GM19463 (cell line): ENCODE data around the gene ZNF593OS.

Source experiments
- ATAC-seq: cut with Tn5 transposase; IDR thresholded peaks from one replicate; pipeline ENCODE4 v1.9.1; 2021; ENCODE audit warnings: mild to moderate bottlenecking, moderate library complexity; ENCODE audit not compliant: unreplicated experiment

Gene ZNF593OS

DNA sequence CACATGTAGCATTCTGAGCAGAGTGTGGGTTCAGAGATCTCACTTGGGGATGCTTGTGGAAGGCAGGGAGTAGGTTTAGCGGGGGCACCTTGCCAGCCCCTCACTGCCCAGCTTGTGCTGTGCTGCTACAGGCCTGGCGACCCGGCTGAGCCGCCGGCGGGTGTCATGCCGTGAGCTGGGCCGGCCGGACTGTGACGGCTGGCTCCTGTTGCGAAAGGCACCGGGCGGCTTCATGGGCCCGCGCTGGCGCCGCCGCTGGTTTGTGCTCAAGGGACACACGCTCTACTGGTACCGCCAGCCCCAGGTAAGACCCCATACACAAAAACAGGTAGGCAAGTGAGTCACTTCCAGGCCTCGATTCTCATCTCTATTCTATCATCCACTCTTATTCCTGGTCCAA, 13.3 kb upstream of the ZNF593OS start:
- no peak for ATAC-seq

GRCh38 chr1:26184086-26184485, 12.5 kb upstream of the ZNF593OS start:
- ATAC-seq = no peak

DNA sequence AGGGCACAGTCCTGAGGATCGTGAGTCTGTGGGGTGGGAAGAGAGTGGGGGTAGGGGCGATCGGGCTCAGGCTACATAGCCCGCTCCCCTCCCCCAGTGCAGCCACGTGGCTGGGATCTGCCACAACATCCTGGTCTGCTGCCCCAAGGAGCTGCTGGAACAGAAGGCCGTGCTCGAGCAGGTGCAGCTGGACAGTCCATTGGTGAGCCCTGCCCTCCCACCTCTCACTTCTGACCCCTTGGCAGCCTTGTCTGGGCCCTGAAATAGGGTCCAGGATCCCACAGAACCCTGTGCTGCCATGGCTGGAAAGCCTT, 10.7 kb upstream of the ZNF593OS start:
- no peak for ATAC-seq

GRCh38 chr1:26181586-26182382, 10.2 kb upstream of the ZNF593OS start:
- ATAC-seq = no peak

GRCh38 chr1:26180010-26180506, 8.4 kb upstream of the ZNF593OS start:
- ATAC-seq = no peak

- ATAC-seq = no peak
Observed at GRCh38 chr1:26177182-26177684, 5.6 kb upstream of the ZNF593OS start, which contains the start of gene CNKSR1. TSS of gene CNKSR1 (plus strand) at chr1:26177491. CDS start at chr1:26177548, 57 bp downstream.

- ATAC-seq = no peak
Observed at GRCh38 chr1:26175346-26175745, 3.7 kb upstream of the ZNF593OS start.

GRCh38 chr1:26170472-26170821, 1.2 kb downstream of the ZNF593OS start:
- no peak for ATAC-seq

GRCh38 chr1:26169669-26170471, 1.8 kb downstream of the ZNF593OS start, which contains the start of gene ZNF593:
TSS of gene ZNF593 (plus strand) at chr1:26169908. CDS start at chr1:26169984, 76 bp downstream.
- ATAC-seq = peak; percentile 96

- ATAC-seq = no peak
Observed at GRCh38 chr1:26169198-26169554, 2.5 kb downstream of the ZNF593OS start.

- no peak for ATAC-seq
Observed at GRCh38 chr1:26168410-26169197, 3.0 kb downstream of the ZNF593OS start, which contains the start of gene C1orf232. TSS of gene C1orf232 (minus strand) at chr1:26168963. CDS start at chr1:26168499, 464 bp downstream.

GRCh38 chr1:26166719-26167281, 4.8 kb downstream of the ZNF593OS start:
- no peak for ATAC-seq

DNA sequence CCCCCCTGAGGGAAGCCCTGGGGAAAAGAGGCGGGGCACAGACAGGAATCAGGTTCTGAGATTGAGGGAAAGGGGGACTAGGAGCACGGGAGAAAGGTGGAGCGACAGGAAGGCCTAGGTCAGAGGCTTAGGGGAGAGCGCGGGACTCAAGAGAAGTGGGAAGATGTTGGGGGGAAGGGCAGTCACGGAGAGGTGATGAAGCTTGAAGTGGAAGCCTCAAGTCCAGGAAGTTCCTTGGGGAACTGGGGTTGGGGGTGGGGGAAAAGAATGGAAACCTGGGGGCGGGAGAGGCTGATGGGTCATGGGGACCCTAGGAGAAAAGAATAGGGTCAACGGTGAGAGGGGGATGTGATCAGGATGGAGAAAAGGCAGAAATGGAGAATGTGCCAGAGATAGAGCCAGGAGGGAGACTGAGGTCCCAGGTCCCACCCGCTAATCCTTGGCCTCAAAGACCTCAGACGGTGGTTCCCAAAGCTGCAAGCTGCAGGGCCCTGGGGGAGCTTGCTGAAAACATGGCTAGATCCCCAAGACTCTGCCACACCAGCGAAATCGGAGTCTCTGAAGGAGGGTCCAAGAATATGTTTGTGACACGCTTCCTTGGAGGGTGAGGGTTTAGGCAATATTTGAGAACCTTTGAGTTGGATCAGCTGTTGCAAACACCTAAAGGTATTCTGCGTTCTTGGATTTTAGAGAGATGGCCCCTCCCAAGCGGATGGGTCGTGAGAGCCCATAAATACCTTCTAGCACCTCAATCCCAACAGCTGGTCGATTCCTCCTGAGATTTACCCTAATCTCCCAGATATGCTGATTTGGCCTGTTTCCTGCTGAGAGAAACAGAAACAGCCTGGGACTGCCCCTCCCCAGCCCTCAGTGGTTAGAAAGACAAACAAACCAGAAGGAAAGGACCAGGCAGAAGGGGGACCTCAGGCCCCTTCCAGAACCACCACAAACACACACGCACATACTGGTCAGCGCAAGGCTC, 6.5 kb downstream of the ZNF593OS start:
- no peak for ATAC-seq

GRCh38 chr1:26164036-26164860, 7.4 kb downstream of the ZNF593OS start:
- no peak for ATAC-seq

- no peak for ATAC-seq
Observed at GRCh38 chr1:26163684-26164035, 8.0 kb downstream of the ZNF593OS start.

DNA sequence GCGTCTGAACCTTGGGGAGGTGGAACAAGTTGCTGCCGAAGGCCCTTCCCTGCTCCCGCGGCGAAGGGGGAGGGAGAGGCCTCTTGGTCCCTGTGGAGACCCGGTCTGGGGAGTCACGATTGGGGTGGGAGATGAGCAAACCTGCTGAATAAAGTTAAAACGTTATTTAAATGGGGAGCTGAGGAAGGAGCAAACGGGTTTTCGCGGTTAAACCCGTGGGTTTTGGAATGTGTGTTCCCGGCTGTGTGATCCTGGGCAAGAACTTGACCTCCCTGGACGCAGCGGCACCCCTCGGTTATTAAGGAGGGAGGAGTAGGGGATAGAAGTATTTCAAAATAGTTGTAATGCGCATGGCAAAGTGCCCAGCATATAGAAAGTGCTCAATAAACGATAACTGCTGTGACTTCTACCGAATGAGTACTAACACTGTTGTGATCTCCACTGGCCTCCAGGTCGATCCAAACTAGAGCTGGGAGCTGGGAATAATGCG, 9.4 kb downstream of the ZNF593OS start:
- no peak for ATAC-seq

DNA sequence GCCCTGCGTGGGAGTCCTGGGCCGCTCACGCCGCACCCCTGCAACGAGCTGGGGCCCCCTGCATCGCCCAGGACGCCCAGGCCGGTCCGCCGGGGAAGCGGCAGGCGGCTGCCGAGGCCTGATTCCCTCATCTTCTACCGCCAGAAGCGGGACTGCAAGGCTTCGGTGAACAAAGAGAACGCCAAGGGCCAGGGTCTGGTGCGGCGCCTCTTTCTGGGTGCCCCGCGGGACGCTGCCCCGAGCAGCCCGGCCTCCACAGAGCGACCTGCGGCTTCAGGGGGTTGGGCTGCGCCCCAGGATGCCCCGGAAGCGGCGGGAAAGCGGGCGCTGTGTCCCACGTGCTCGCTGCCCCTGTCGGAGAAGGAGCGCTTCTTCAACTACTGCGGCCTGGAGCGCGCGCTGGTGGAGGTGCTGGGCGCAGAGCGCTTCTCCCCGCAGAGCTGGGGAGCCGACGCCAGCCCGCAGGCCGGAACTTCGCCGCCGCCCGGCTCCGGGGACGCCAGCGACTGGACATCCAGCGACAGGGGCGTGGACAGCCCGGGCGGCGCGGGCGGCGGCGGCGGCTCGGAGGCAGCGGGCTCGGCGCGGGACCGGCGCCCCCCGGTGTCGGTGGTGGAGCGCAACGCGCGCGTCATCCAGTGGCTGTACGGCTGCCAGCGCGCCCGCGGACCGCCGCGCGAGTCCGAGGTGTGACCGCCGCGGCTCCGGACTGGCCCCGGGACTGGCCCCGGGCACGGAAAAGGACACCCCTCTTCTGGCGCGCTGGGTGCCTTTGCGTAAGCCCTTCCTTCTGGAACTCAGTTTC, 10.0 kb downstream of the ZNF593OS start:
- ATAC-seq = no peak
